ENCODE results near the gene ATXN10.

ATXN10 gene

DNA sequence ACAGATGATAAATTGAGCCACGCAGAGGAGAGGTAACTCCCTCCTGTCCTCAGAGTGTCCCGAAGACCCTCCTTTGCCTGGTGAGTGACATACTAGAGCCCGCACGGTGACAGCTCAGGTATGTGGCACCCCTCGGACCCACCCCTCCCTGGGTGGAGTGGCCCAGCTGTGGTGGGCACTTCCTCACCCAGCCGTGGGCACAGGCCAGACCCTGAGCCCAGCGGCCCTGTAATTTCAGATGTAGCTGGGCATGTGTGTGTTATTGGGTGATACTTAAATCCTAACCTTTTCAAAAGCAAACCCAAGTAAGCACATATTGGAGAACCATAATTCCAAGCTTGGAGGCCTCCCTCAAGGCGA, 212.2 kb downstream of the ATXN10 start:
- TF ChIP-seq, protein P1, sequence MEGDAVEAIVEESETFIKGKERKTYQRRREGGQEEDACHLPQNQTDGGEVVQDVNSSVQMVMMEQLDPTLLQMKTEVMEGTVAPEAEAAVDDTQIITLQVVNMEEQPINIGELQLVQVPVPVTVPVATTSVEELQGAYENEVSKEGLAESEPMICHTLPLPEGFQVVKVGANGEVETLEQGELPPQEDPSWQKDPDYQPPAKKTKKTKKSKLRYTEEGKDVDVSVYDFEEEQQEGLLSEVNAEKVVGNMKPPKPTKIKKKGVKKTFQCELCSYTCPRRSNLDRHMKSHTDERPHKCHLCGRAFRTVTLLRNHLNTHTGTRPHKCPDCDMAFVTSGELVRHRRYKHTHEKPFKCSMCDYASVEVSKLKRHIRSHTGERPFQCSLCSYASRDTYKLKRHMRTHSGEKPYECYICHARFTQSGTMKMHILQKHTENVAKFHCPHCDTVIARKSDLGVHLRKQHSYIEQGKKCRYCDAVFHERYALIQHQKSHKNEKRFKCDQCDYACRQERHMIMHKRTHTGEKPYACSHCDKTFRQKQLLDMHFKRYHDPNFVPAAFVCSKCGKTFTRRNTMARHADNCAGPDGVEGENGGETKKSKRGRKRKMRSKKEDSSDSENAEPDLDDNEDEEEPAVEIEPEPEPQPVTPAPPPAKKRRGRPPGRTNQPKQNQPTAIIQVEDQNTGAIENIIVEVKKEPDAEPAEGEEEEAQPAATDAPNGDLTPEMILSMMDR (IDR thresholded peaks at IDR 0.05; ENCODE audit: insufficient read depth, low read length) = no peak
- TF ChIP-seq GABPA (IDR thresholded peaks at IDR 0.05; ENCODE audit: low read depth) = no peak
- Histone ChIP-seq H3K27me3 (ENCODE audit: insufficient read depth, poor library complexity, severe bottlenecking) (peaks cover 29% of the 10 kb centered on the region), H3K4me3 (replicated peaks; ENCODE audit: insufficient read depth, low read length) (no peak overlapping the region), H3K27ac (replicated peaks) (no peak overlapping the region)
- no peak for DNase-seq (ENCODE audit: low read depth in 1 of 2, low spot score in 1 of 2)

DNA sequence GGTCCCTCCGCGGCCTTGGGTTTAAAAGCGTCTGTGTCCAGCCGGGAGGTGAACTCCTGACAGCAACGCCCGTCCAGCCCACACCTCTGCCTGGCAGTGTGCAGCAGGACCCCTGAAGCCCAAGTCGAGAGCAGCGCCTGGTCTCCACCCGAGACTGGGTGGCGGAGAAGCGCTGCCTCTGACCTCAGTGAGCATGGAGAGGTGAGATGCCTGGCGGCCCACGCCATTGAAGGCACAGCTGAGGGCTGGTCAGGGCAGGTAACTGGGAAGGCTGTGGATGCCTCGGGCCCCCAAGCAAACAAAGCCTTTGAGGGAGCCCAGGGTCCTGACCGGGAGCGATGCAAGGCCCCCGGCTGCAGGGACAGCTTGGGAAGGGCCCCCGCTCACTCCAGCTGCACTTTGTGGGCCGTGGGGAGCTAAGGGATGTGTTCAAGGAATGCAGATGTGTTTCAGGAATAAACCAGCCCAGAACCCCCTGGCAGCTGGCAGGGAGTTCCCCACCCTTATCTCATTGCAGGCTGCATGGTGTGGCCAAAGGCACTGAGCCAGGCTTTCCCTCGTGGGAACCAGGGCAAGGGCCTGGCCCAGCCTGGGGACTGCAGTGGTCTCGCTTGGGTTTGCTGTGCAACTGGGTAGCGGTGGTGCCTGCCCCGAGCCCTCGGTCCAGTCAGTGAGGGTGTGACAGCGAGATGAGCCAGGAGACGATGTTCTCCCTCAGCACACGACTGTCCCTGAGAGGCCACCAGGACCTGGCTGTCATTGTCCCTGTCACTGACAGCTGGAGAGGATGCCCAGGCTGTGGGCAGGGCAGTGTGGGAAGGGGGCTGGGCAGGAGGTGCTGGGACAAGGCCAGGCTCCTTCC, 212.8 kb downstream of the ATXN10 start:
- H3K27me3 ChIP-seq (ENCODE audit: insufficient read depth, poor library complexity, severe bottlenecking) = peaks cover 30% of the 10 kb centered on the region
- TF ChIP-seq, protein P1 (IDR thresholded peaks at IDR 0.05; ENCODE audit: insufficient read depth, low read length) = no peak
- no peak for TF ChIP-seq POLR2AphosphoS5 (IDR thresholded peaks at IDR 0.05; ENCODE audit: low read depth)
- TF ChIP-seq GABPA (IDR thresholded peaks at IDR 0.05; ENCODE audit: low read depth) = no peak
- no peak for TF ChIP-seq SPI1 (IDR thresholded peaks at IDR 0.05; ENCODE audit: borderline replicate concordance, low read depth)
- H3K4me3 ChIP-seq (replicated peaks; ENCODE audit: insufficient read depth, low read length) = no peak overlapping the region
- DNase-seq (ENCODE audit: low read depth in 1 of 2, low spot score in 1 of 2) = no peak
- no peak overlapping the region for H3K27ac ChIP-seq (replicated peaks)

DNA sequence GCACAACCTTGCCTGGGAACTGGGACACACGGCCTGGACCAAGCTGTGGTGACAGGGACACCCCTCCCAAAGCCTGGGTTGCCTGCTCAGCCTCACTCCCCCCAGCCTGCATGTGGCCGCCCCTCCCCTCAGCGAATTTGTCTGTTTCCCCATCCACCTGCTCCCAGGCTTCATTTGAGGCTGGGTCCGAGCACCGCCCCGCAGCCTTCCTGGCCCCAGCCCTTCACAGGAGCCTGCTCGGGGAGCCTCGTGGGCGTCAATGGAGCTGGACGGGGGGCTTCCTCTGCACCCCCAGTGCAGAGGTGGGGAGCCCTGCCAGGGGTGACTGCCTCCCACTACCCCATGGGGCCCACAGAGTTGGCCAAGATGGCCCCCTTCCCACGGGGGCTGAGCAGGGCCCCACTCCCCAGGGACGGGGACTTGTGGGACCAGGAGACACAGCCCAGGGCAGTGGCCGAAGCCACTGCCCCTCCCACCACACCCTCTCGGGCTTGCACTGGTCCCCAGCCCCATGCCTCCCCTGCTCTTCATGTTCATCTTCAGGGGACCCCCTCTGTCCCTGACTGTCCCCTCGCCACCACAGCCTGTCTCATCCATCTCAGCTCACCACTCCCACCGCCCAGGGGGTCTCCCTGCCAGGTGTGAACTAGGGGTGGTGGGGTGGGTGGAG, 213.7 kb downstream of the ATXN10 start:
- H3K27ac ChIP-seq (replicated peaks) = no peak overlapping the region
- TF ChIP-seq GABPA (IDR thresholded peaks at IDR 0.05; ENCODE audit: low read depth) = no peak
- TF ChIP-seq POLR2AphosphoS5 (IDR thresholded peaks at IDR 0.05; ENCODE audit: low read depth) = no peak
- TF ChIP-seq SPI1 (IDR thresholded peaks at IDR 0.05; ENCODE audit: borderline replicate concordance, low read depth) = no peak
- TF ChIP-seq, protein P1 (IDR thresholded peaks at IDR 0.05; ENCODE audit: insufficient read depth, low read length) = no peak
- TF ChIP-seq, protein P2, sequence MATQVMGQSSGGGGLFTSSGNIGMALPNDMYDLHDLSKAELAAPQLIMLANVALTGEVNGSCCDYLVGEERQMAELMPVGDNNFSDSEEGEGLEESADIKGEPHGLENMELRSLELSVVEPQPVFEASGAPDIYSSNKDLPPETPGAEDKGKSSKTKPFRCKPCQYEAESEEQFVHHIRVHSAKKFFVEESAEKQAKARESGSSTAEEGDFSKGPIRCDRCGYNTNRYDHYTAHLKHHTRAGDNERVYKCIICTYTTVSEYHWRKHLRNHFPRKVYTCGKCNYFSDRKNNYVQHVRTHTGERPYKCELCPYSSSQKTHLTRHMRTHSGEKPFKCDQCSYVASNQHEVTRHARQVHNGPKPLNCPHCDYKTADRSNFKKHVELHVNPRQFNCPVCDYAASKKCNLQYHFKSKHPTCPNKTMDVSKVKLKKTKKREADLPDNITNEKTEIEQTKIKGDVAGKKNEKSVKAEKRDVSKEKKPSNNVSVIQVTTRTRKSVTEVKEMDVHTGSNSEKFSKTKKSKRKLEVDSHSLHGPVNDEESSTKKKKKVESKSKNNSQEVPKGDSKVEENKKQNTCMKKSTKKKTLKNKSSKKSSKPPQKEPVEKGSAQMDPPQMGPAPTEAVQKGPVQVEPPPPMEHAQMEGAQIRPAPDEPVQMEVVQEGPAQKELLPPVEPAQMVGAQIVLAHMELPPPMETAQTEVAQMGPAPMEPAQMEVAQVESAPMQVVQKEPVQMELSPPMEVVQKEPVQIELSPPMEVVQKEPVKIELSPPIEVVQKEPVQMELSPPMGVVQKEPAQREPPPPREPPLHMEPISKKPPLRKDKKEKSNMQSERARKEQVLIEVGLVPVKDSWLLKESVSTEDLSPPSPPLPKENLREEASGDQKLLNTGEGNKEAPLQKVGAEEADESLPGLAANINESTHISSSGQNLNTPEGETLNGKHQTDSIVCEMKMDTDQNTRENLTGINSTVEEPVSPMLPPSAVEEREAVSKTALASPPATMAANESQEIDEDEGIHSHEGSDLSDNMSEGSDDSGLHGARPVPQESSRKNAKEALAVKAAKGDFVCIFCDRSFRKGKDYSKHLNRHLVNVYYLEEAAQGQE (IDR thresholded peaks at IDR 0.05; ENCODE audit: insufficient replicate concordance, low read depth) = no peak

DNA sequence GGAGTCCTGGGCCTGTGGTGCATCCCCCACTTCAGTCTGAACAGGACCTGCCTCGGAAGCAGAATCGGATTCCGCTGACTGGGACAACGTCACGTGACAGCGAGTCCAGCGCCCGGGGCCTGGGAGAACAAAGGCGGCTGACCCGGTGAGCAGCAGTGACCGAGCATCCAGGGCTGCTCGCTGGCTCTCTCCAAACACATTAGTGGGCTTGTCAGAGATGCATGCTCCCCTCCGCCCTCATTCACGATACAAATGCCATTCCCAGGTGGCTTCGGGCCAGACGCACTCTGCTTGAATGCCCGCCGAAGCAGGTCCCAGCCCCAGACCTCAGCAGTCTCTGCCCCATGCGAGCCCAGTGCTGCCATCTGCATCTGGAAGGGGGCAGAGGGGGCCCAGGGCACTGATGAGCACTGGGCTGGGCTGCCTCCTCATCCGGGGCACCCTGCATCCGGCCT, 214.3 kb downstream of the ATXN10 start:
- H3K27ac ChIP-seq (replicated peaks) = no peak overlapping the region
- H3K4me3 ChIP-seq (replicated peaks; ENCODE audit: insufficient read depth, low read length) = no peak overlapping the region
- DNase-seq (ENCODE audit: low read depth in 1 of 2, low spot score in 1 of 2) = no peak
- H3K27me3 ChIP-seq (ENCODE audit: insufficient read depth, poor library complexity, severe bottlenecking) = peaks cover 27% of the 10 kb centered on the region
- TF ChIP-seq, protein P1 (IDR thresholded peaks at IDR 0.05; ENCODE audit: insufficient read depth, low read length) = no peak
- TF ChIP-seq SPI1 (IDR thresholded peaks at IDR 0.05; ENCODE audit: borderline replicate concordance, low read depth) = no peak
- TF ChIP-seq, protein P2 (IDR thresholded peaks at IDR 0.05; ENCODE audit: insufficient replicate concordance, low read depth) = no peak
- no peak for TF ChIP-seq GABPA (IDR thresholded peaks at IDR 0.05; ENCODE audit: low read depth)
- TF ChIP-seq POLR2AphosphoS5 (IDR thresholded peaks at IDR 0.05; ENCODE audit: low read depth) = no peak

More for the DNA sequence above, 213.7 kb downstream of the ATXN10 start:
- H3K4me3 ChIP-seq (replicated peaks; ENCODE audit: insufficient read depth, low read length) = no peak overlapping the region
- DNase-seq (ENCODE audit: low read depth in 1 of 2, low spot score in 1 of 2) = no peak
- peaks cover 32% of the 10 kb centered on the region for H3K27me3 ChIP-seq (ENCODE audit: insufficient read depth, poor library complexity, severe bottlenecking)

All from HL-60 (cell line).